ENCODE data around the gene FBXL13.

GRCh38 chr7:103115771-103116170, 41.2 kb upstream of the FBXL13 start:
- TF ChIP-seq CTCF (IDR thresholded peaks at IDR 0.05) (no peak), POLR2AphosphoS5 (IDR thresholded peaks at IDR 0.05; ENCODE audit: low read depth, low read length) (no peak), FOSL2 (IDR thresholded peaks at IDR 0.05; ENCODE audit: borderline replicate concordance, low read depth) (no peak), TEAD4 (IDR thresholded peaks at IDR 0.05; ENCODE audit: borderline replicate concordance, insufficient read depth) (no peak), ELF1 (IDR thresholded peaks at IDR 0.05) (no peak), MAX (IDR thresholded peaks at IDR 0.05; ENCODE audit: low read depth) (no peak), EP300 (IDR thresholded peaks at IDR 0.05; ENCODE audit: borderline replicate concordance in 1 of 2, low read depth in 1 of 2, low read length in 1 of 2) (no peak), MXI1 (IDR thresholded peaks at IDR 0.05; ENCODE audit: low read depth, low read length) (no peak), YY1 (IDR thresholded peaks at IDR 0.05; ENCODE audit: low read depth) (no peak)
- TF ChIP-seq, protein P1, sequence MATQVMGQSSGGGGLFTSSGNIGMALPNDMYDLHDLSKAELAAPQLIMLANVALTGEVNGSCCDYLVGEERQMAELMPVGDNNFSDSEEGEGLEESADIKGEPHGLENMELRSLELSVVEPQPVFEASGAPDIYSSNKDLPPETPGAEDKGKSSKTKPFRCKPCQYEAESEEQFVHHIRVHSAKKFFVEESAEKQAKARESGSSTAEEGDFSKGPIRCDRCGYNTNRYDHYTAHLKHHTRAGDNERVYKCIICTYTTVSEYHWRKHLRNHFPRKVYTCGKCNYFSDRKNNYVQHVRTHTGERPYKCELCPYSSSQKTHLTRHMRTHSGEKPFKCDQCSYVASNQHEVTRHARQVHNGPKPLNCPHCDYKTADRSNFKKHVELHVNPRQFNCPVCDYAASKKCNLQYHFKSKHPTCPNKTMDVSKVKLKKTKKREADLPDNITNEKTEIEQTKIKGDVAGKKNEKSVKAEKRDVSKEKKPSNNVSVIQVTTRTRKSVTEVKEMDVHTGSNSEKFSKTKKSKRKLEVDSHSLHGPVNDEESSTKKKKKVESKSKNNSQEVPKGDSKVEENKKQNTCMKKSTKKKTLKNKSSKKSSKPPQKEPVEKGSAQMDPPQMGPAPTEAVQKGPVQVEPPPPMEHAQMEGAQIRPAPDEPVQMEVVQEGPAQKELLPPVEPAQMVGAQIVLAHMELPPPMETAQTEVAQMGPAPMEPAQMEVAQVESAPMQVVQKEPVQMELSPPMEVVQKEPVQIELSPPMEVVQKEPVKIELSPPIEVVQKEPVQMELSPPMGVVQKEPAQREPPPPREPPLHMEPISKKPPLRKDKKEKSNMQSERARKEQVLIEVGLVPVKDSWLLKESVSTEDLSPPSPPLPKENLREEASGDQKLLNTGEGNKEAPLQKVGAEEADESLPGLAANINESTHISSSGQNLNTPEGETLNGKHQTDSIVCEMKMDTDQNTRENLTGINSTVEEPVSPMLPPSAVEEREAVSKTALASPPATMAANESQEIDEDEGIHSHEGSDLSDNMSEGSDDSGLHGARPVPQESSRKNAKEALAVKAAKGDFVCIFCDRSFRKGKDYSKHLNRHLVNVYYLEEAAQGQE (IDR thresholded peaks at IDR 0.05; ENCODE audit: low read depth, low read length) = no peak
